ENCODE measurements around the gene DLG2.

Gene DLG2

DNA sequence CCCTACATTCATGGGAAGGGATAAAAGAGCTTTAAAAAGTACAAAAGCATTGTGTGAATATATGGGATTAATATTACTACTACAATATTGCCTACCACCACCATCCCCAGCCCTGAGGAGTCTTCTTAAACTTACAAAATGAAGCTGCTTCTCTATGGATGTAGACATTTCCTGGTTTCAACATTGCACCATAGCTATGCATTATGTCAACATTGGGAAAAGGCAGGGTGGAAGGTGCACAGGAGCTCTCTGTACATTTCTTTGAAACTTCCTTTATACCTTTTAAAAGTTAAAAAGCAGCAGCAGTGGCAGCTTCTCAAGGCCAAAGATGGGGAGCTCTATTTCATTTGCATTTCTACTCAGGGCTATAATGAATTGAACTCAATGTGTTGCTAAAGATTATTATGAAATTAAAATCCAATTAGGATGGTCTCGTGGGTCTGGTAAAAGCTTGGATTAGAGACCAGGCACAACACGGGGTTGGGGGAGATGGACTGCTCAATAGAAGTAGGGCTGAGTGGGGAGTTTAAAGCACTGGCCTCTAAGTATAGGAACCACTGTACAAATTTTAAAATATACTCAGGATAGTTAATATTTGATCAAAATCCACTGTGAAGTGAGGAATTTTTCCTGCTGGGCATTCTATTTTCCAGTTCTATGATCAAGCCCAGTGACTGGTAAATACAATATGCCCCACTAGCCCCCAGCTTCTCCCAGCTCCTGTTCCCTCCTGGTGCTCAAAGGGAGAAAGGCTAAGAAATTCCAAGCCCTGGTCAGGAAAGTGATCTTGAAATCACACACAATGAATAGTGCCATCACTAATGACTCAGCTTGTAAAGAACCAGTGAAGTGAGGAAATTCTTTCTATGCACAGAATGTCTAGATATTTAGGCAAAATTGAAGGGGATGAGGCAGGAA is 1978.3 kb downstream of the DLG2 start:
- TF ChIP-seq FOXP2 (optimal IDR thresholded peaks at IDR 0.05; ENCODE audit: borderline replicate concordance, extremely low read depth, extremely low read length, insufficient read depth): no peak
- no peak for TF ChIP-seq TAF1 (IDR thresholded peaks at IDR 0.05; ENCODE audit: borderline replicate concordance, insufficient read depth, low read length)
- no peak for TF ChIP-seq POLR2AphosphoS5 (IDR thresholded peaks at IDR 0.05; ENCODE audit: low read depth, low read length)
- TF ChIP-seq SIN3A (IDR thresholded peaks at IDR 0.05; ENCODE audit: borderline replicate concordance, insufficient read depth, low read length): no peak
- TF ChIP-seq REST (IDR thresholded peaks at IDR 0.05; ENCODE audit: insufficient read depth in 1 of 2, low read depth in 2 of 2, low read length in 2 of 2): no peak

DNA sequence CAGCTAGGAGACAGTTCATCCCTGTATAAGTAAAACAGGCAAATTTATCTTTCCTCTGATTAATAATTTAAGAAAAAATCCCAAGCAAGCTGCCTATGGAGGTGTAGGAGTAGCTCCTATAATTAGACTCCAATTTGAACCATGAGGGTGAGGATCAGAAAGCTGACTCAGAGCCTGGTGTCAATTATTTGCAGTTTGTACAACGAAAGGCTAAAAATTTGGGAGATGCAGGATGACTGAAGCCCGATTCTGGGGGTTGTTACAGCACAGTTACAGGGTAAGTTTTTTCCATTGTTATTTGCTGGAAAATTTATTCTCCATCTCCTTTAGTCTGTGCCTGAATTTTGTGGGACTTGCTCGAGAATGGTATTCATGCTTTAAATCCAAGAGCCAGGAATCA is 1981.6 kb downstream of the DLG2 start:
- TF ChIP-seq TAF1 (IDR thresholded peaks at IDR 0.05; ENCODE audit: borderline replicate concordance, insufficient read depth, low read length) (no peak), FOXP2 (optimal IDR thresholded peaks at IDR 0.05; ENCODE audit: borderline replicate concordance, extremely low read depth, extremely low read length, insufficient read depth) (no peak), REST (IDR thresholded peaks at IDR 0.05; ENCODE audit: insufficient read depth in 1 of 2, low read depth in 2 of 2, low read length in 2 of 2) (no peak), POLR2AphosphoS5 (IDR thresholded peaks at IDR 0.05; ENCODE audit: low read depth, low read length) (no peak), SIN3A (IDR thresholded peaks at IDR 0.05; ENCODE audit: borderline replicate concordance, insufficient read depth, low read length) (no peak)

DNA sequence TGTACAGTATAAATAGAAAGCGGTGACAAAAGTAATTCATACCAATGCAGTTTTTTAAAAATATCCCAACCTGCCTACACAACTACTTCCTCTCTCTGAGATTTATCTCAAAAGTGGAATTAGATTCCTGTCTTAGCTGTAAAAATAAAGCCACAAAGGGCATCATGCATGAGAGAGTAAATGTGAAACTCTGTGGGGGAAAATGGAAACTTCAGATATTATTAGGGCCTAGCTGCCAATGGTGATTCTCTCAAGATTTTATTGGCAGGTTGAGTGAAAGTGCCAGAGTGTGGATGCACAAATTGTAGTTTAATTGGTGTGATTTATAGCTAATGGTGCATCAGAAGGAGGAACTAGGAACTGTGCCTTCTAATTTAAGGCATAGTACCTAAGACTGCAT is 1984.0 kb downstream of the DLG2 start:
- TF ChIP-seq SIN3A (IDR thresholded peaks at IDR 0.05; ENCODE audit: borderline replicate concordance, insufficient read depth, low read length): no peak
- no peak for TF ChIP-seq POLR2AphosphoS5 (IDR thresholded peaks at IDR 0.05; ENCODE audit: low read depth, low read length)
- no peak for TF ChIP-seq REST (IDR thresholded peaks at IDR 0.05; ENCODE audit: insufficient read depth in 1 of 2, low read depth in 2 of 2, low read length in 2 of 2)
- TF ChIP-seq FOXP2 (optimal IDR thresholded peaks at IDR 0.05; ENCODE audit: borderline replicate concordance, extremely low read depth, extremely low read length, insufficient read depth): no peak
- no peak for TF ChIP-seq TAF1 (IDR thresholded peaks at IDR 0.05; ENCODE audit: borderline replicate concordance, insufficient read depth, low read length)

- TF ChIP-seq SIN3A (IDR thresholded peaks at IDR 0.05; ENCODE audit: borderline replicate concordance, insufficient read depth, low read length): no peak
- no peak for TF ChIP-seq POLR2AphosphoS5 (IDR thresholded peaks at IDR 0.05; ENCODE audit: low read depth, low read length)
- TF ChIP-seq FOXP2 (optimal IDR thresholded peaks at IDR 0.05; ENCODE audit: borderline replicate concordance, extremely low read depth, extremely low read length, insufficient read depth): no peak
- no peak for TF ChIP-seq TAF1 (IDR thresholded peaks at IDR 0.05; ENCODE audit: borderline replicate concordance, insufficient read depth, low read length)
- no peak for TF ChIP-seq REST (IDR thresholded peaks at IDR 0.05; ENCODE audit: insufficient read depth in 1 of 2, low read depth in 2 of 2, low read length in 2 of 2)
These were observed 1984.6 kb downstream of the DLG2 start for GRCh38 chr11:83642500-83642899.
